HepG2 (cell line): ENCODE results near the gene TMEM145. TPM values are rescaled to one million over a fixed set of nuclear protein-coding genes. Genes with fewer than 3 reads are reported as not detected.

Source experiments
- ASH2L ChIP-seq: fragments of 300-600, 200-600 bp; sonication (generic); IDR thresholded peaks from 2 replicates; pipeline ENCODE4 v1.7.0; 2017; ENCODE audit warnings: low read depth, mild to moderate bottlenecking, moderate library complexity, mixed read lengths, low read length; ENCODE audit not compliant: insufficient read length
- DNMT3B ChIP-seq: conservative IDR thresholded peaks from 2 replicates; pipeline ENCODE4 v1.6.1; 2016; ENCODE audit warnings: missing biosample characterization, control low read depth
- FLYWCH1 ChIP-seq: sonication (generic); formaldehyde crosslinking; IDR thresholded peaks from 2 replicates; pipeline ENCODE4 v1.8.1; 2023; ENCODE audit warnings: mild to moderate bottlenecking, missing genetic modification reagents
- FOXA1 ChIP-seq, 2 experiments: fragments of 450-650 bp in 1 of 2; sonication (generic) in 1 of 2; formaldehyde crosslinking in 1 of 2; IDR thresholded peaks; 2 replicates each; pipeline versions ENCODE4 v1.4.0 to v1.6.1; 2016 to 2020; ENCODE audit warnings: missing genetic modification reagents in 1 of 2
- FOXJ3 ChIP-seq: sonication (generic); formaldehyde crosslinking; IDR thresholded peaks from 2 replicates; pipeline ENCODE4 v1.4.0; 2020; ENCODE audit warnings: missing genetic modification reagents, mild to moderate bottlenecking, borderline replicate concordance
- HNF4A ChIP-seq: sonication (generic); formaldehyde crosslinking; IDR thresholded peaks from 2 replicates; pipeline ENCODE4 v1.4.0; 2020; ENCODE audit warnings: missing genetic modification reagents
- HOXA7 ChIP-seq: sonication (generic); formaldehyde crosslinking; IDR thresholded peaks from 2 replicates; pipeline ENCODE4 v1.8.1; 2022; ENCODE audit warnings: mild to moderate bottlenecking, missing genetic modification reagents, moderate library complexity
- MLLT10 ChIP-seq: sonication (generic); formaldehyde crosslinking; IDR thresholded peaks from 2 replicates; pipeline ENCODE4 v1.4.0; 2020; ENCODE audit warnings: missing genetic modification reagents
- NRL ChIP-seq: sonication (generic); formaldehyde crosslinking; IDR thresholded peaks from 2 replicates; pipeline ENCODE4 v1.5.0; 2020; ENCODE audit warnings: missing genetic modification reagents, mild to moderate bottlenecking, moderate library complexity, borderline replicate concordance
- PATZ1 ChIP-seq: sonication (generic); formaldehyde crosslinking; IDR thresholded peaks from 2 replicates; pipeline ENCODE4 v1.4.0; 2020; ENCODE audit warnings: missing genetic modification reagents
- PBX2 ChIP-seq: IDR thresholded peaks from 2 replicates; pipeline ENCODE4 v1.6.1; 2016; ENCODE audit warnings: control low read depth
- RORA ChIP-seq: sonication (generic); formaldehyde crosslinking; IDR thresholded peaks from 2 replicates; pipeline ENCODE4 v1.5.0; 2020; ENCODE audit warnings: mild to moderate bottlenecking, missing genetic modification reagents, moderate library complexity
- SMAD3 ChIP-seq: sonication (generic); formaldehyde crosslinking; IDR thresholded peaks from 2 replicates; pipeline ENCODE4 v1.4.0; 2020; ENCODE audit warnings: missing genetic modification reagents
- SP5 ChIP-seq: IDR thresholded peaks from 2 replicates; pipeline ENCODE4 v1.6.1; 2016; ENCODE audit warnings: low read depth, borderline replicate concordance
- SRSF9 ChIP-seq: fragments of 200-400 bp; formaldehyde crosslinking; IDR thresholded peaks from 2 replicates; pipeline ENCODE4 v1.6.1; 2018; ENCODE audit warnings: borderline replicate concordance, mild to moderate bottlenecking, low read depth, low read length; ENCODE audit not compliant: insufficient read depth, poor library complexity, severe bottlenecking
- TCF12 ChIP-seq, 2 experiments: fragments of 450-650 bp in 1 of 2; sonication (generic) in 1 of 2; formaldehyde crosslinking in 1 of 2; IDR thresholded peaks; 2 replicates each; pipeline versions ENCODE4 v1.6.1 to v1.8.0; 2017 to 2022; ENCODE audit warnings: antibody characterized with exemption in 1 of 2, mild to moderate bottlenecking in 1 of 2, missing genetic modification reagents in 1 of 2, moderate library complexity in 1 of 2
- YEATS4 ChIP-seq: sonication (generic); formaldehyde crosslinking; IDR thresholded peaks from 2 replicates; pipeline ENCODE4 v1.4.0; 2020; ENCODE audit warnings: missing genetic modification reagents, borderline replicate concordance
- ZBTB14 ChIP-seq: sonication (generic); formaldehyde crosslinking; IDR thresholded peaks from 2 replicates; pipeline ENCODE4 v1.4.0; 2020; ENCODE audit warnings: missing genetic modification reagents
- ZFP36L1 ChIP-seq: sonication (generic); formaldehyde crosslinking; IDR thresholded peaks from 2 replicates; pipeline ENCODE4 v1.8.0; 2022; ENCODE audit warnings: mild to moderate bottlenecking, missing genetic modification reagents, moderate library complexity
- ZFP41 ChIP-seq: sonication (generic); formaldehyde crosslinking; IDR thresholded peaks from 2 replicates; pipeline ENCODE4 v1.4.0; 2020; ENCODE audit warnings: mild to moderate bottlenecking, missing genetic modification reagents, borderline replicate concordance
- ZFP90 ChIP-seq: sonication (generic); formaldehyde crosslinking; IDR thresholded peaks from 2 replicates; pipeline ENCODE4 v1.8.0; 2022; ENCODE audit warnings: missing genetic modification reagents, mild to moderate bottlenecking, inconsistent platforms, borderline replicate concordance
- ZNF362 ChIP-seq: sonication (generic); formaldehyde crosslinking; IDR thresholded peaks from 2 replicates; pipeline ENCODE4 v1.4.0; 2020; ENCODE audit warnings: missing genetic modification reagents, mild to moderate bottlenecking, borderline replicate concordance
- ZNF629 ChIP-seq: sonication (generic); formaldehyde crosslinking; conservative IDR thresholded peaks from 2 replicates; pipeline ENCODE4 v1.5.0; 2020; ENCODE audit warnings: missing genetic modification reagents
- ZNF724P ChIP-seq: sonication (generic); formaldehyde crosslinking; IDR thresholded peaks from 2 replicates; pipeline ENCODE4 v1.8.0; 2022; ENCODE audit warnings: missing genetic modification reagents, borderline replicate concordance
- ZSCAN20 ChIP-seq: sonication (generic); formaldehyde crosslinking; IDR thresholded peaks from 2 replicates; pipeline ENCODE4 v1.4.0; 2020; ENCODE audit warnings: missing genetic modification reagents, mild to moderate bottlenecking, borderline replicate concordance
- polyA plus RNA-seq, 8 experiments: library from polyadenylated mRNA; depleted of rRNA in 3 of 8; stranded (reverse) in 7 of 8; unstranded in 1 of 8; fragments of >200 nt; fragmentation: Illumina TruSeq in 4 of 8; extraction: Trizol in 4 of 8; gene quantifications; 2 replicates each; pipeline versions ENCODE4 v1.2.1 to v1.2.3, GENCODE V29; 2011 to 2016; ENCODE audit warnings: low read depth in 4 of 8, missing spikeins in 1 of 8, mixed read lengths in 1 of 8; ENCODE audit not compliant: insufficient read depth in 1 of 8
- total RNA-seq, 5 experiments: library from RNA; depleted of rRNA; stranded (reverse); fragments of >200 nt; fragmentation: Illumina TruSeq; extraction: Trizol; gene quantifications; 2 replicates each; pipeline ENCODE4 v1.2.3, GENCODE V29; 2016; ENCODE audit warnings: low read depth in 1 of 5

Gene TMEM145
- total and polyA plus RNA-seq, 2 of the 13 experiments (the other 11 are each of a cell fraction or from before 2014, with no cell fraction given), result 0.07 to 5.1 TPM

GRCh38 chr19:42268142-42268703 lies 44.9 kb upstream of the TMEM145 start (continued):
- TF ChIP-seq PBX2 (CRISPR knock-in tag), result no peak
- no peak for TF ChIP-seq SRSF9
- TF ChIP-seq ZBTB14 (CRISPR knock-in tag), result peak; percentile 96
- no peak for TF ChIP-seq ZFP41 (CRISPR knock-in tag)
- peak; percentile 44; the same call in 1 of the 2 replicates for TF ChIP-seq ZFP90 (CRISPR knock-in tag)
- peak; percentile 64; the same call in 1 of the 2 replicates for TF ChIP-seq NRL
- TF ChIP-seq MLLT10 (CRISPR knock-in tag), result no peak
- peak; percentile 44; the same call in 1 of the 2 replicates for TF ChIP-seq YEATS4 (CRISPR knock-in tag)
- peak; percentile 60 for TF ChIP-seq PATZ1 (CRISPR knock-in tag)
- TF ChIP-seq TCF12 (IDR thresholded peaks at IDR 0.05), result no peak
- TF ChIP-seq TCF12 (CRISPR knock-in tag; IDR thresholded peaks at IDR 0.05), result no peak
- peak; percentile 82 for TF ChIP-seq ASH2L
- no peak for TF ChIP-seq DNMT3B (CRISPR knock-in tag)
- no peak for TF ChIP-seq FOXA1 (IDR thresholded peaks at IDR 0.05)
- TF ChIP-seq FOXA1 (CRISPR knock-in tag; IDR thresholded peaks at IDR 0.05), result peak; percentile 79
- peak; percentile 55; the same call in 1 of the 2 replicates for TF ChIP-seq ZNF724P (CRISPR knock-in tag)
- TF ChIP-seq FLYWCH1 (CRISPR knock-in tag), result no peak
- TF ChIP-seq ZFP36L1 (CRISPR knock-in tag), result peak; percentile 72; the same call in 1 of the 2 replicates
- TF ChIP-seq ZSCAN20, result no peak
- TF ChIP-seq SMAD3, result peak; percentile 18; the same call in 1 of the 2 replicates
- TF ChIP-seq SP5 (CRISPR knock-in tag), result peak; percentile 52; the same call in 1 of the 2 replicates
- TF ChIP-seq HOXA7, result no peak
- TF ChIP-seq FOXJ3 (CRISPR knock-in tag), result peak; percentile 68; the same call in 1 of the 2 replicates
- TF ChIP-seq ZNF362 (CRISPR knock-in tag), result no peak
- peak; percentile 28; the same call in 1 of the 2 replicates for TF ChIP-seq HNF4A (CRISPR knock-in tag)
- TF ChIP-seq RORA (CRISPR knock-in tag), result no peak
- TF ChIP-seq ZNF629, result no peak
